SK-N-SH treated with all-trans-retinoic acid at 6 μM for 48 hours (cell line): ENCODE results near the gene UBAP1L.

ENCODE experiments used
- ATAC-seq: fragments of 200-7000 bp; cut with Tn5 transposase; 3 replicates; pipeline ENCODE4 v1.9.1; 2020; ENCODE audit warnings: mild to moderate bottlenecking, moderate library complexity
- ARNTL ChIP-seq: fragments of 450-650 bp; formaldehyde crosslinking; IDR thresholded peaks from 2 replicates; pipeline ENCODE4 v1.5.0; 2020; ENCODE audit warnings: low read depth, mild to moderate bottlenecking, moderate library complexity, borderline replicate concordance
- BACH2 ChIP-seq: fragments of 250-450 bp; sonication (Bioruptor Pico); IDR thresholded peaks from 2 replicates; pipeline ENCODE4 v1.9.0; 2021; ENCODE audit warnings: mild to moderate bottlenecking, borderline replicate concordance
- CREB5 ChIP-seq: fragments of 250-450 bp; sonication (Bioruptor Pico); IDR thresholded peaks from 2 replicates; pipeline ENCODE4 v1.5.1; 2020; ENCODE audit warnings: low read depth, mild to moderate bottlenecking, moderate library complexity
- CSRNP3 ChIP-seq: fragments of 250-450 bp; sonication (Bioruptor Pico); IDR thresholded peaks from 2 replicates; pipeline ENCODE4 v1.5.1; 2021; ENCODE audit warnings: mild to moderate bottlenecking, moderate library complexity
- ESRRG ChIP-seq: fragments of 250-450 bp; sonication (Bioruptor Pico); IDR thresholded peaks from 2 replicates; pipeline ENCODE4 v1.6.1; 2021; ENCODE audit warnings: mild to moderate bottlenecking
- GLIS3 ChIP-seq: fragments of 250-450 bp; sonication (Bioruptor Pico); IDR thresholded peaks from 2 replicates; pipeline ENCODE4 v1.5.0; 2020; ENCODE audit warnings: mild to moderate bottlenecking, moderate library complexity
- ISL1 ChIP-seq: fragments of 250-450 bp; sonication (Bioruptor Pico); IDR thresholded peaks from 2 replicates; pipeline ENCODE4 v2.1.2; 2022; ENCODE audit warnings: mild to moderate bottlenecking, moderate library complexity
- OSR1 ChIP-seq: fragments of 250-450 bp; sonication (Bioruptor Pico); IDR thresholded peaks from 2 replicates; pipeline ENCODE4 v1.8.0; 2022; ENCODE audit warnings: moderate library complexity, mild to moderate bottlenecking, inconsistent platforms
- PATZ1 ChIP-seq: fragments of 250-450 bp; sonication (Bioruptor Pico); IDR thresholded peaks from 2 replicates; pipeline ENCODE4 v1.8.0; 2020; ENCODE audit warnings: mild to moderate bottlenecking, moderate library complexity, borderline replicate concordance
- POU6F1 ChIP-seq: fragments of 250-450 bp; sonication (Bioruptor Pico); IDR thresholded peaks from 2 replicates; pipeline ENCODE4 v1.8.0; 2021; ENCODE audit warnings: low read depth, mild to moderate bottlenecking, moderate library complexity, borderline replicate concordance
- PPARA ChIP-seq: fragments of 250-450 bp; sonication (Bioruptor Pico); IDR thresholded peaks from 2 replicates; pipeline ENCODE4 v1.5.0; 2020; ENCODE audit warnings: mild to moderate bottlenecking, borderline replicate concordance
- RARB ChIP-seq: fragments of 250-450 bp; sonication (Bioruptor Pico); IDR thresholded peaks from 2 replicates; pipeline ENCODE4 v1.8.0; 2021; ENCODE audit warnings: mild to moderate bottlenecking, moderate library complexity
- SNAI2 ChIP-seq: fragments of 250-450 bp; sonication (Bioruptor Pico); IDR thresholded peaks from 2 replicates; pipeline ENCODE4 v1.5.0; 2020; ENCODE audit warnings: mild to moderate bottlenecking, moderate library complexity
- TOX ChIP-seq: fragments of 250-450 bp; sonication (Bioruptor Pico); IDR thresholded peaks from 2 replicates; pipeline ENCODE4 v1.8.0; 2021; ENCODE audit warnings: mild to moderate bottlenecking, moderate library complexity, borderline replicate concordance
- TSHZ2 ChIP-seq: fragments of 250-450 bp; sonication (Bioruptor Pico); IDR thresholded peaks from 2 replicates; pipeline ENCODE4 v1.5.0; 2020; ENCODE audit warnings: mild to moderate bottlenecking, moderate library complexity
- ZC3H10 ChIP-seq: fragments of 250-450 bp; sonication (Bioruptor Pico); IDR thresholded peaks from 2 replicates; pipeline ENCODE4 v1.5.1; 2021; ENCODE audit warnings: mild to moderate bottlenecking, moderate library complexity
- ZFP3 ChIP-seq: fragments of 250-450 bp; sonication (Bioruptor Pico); IDR thresholded peaks from 2 replicates; pipeline ENCODE4 v1.5.0; 2020; ENCODE audit warnings: mild to moderate bottlenecking, moderate library complexity
- ZFP30 ChIP-seq: fragments of 450-650 bp; formaldehyde crosslinking; IDR thresholded peaks from 2 replicates; pipeline ENCODE4 v1.5.0; 2022; ENCODE audit warnings: mild to moderate bottlenecking, moderate library complexity
- ZNF565 ChIP-seq: fragments of 450-650 bp; formaldehyde crosslinking; conservative IDR thresholded peaks from 2 replicates; pipeline ENCODE4 v1.5.0; 2020; ENCODE audit warnings: low read depth, mild to moderate bottlenecking, moderate library complexity
- ZNF70 ChIP-seq: fragments of 450-650 bp; formaldehyde crosslinking; IDR thresholded peaks from 2 replicates; pipeline ENCODE4 v1.5.0; 2020; ENCODE audit warnings: mild to moderate bottlenecking, moderate library complexity
- ZNF8 ChIP-seq: fragments of 450-650 bp; formaldehyde crosslinking; IDR thresholded peaks from 2 replicates; pipeline ENCODE4 v1.5.0; 2020; ENCODE audit warnings: mild to moderate bottlenecking, moderate library complexity

The UBAP1L gene

GRCh38 chr15:65060641-65061397 lies 54.2 kb downstream of the UBAP1L start:
- TF ChIP-seq SNAI2 (CRISPR knock-in tag) (no peak), ZC3H10 (no peak), ZFP3 (CRISPR knock-in tag) (no peak), ZNF8 (CRISPR knock-in tag) (no peak), ARNTL (CRISPR knock-in tag) (no peak), POU6F1 (no peak), GLIS3 (CRISPR knock-in tag) (no peak), CREB5 (no peak), RARB (CRISPR knock-in tag) (no peak), CSRNP3 (CRISPR knock-in tag) (no peak), PPARA (no peak), TSHZ2 (CRISPR knock-in tag) (no peak), ZFP30 (CRISPR knock-in tag) (no peak), ZNF565 (CRISPR knock-in tag) (no peak), OSR1 (CRISPR knock-in tag) (no peak), TOX (CRISPR knock-in tag) (no peak), ZNF70 (CRISPR knock-in tag) (no peak), ISL1 (CRISPR knock-in tag) (no peak), ESRRG (CRISPR knock-in tag) (no peak)

GRCh38 chr15:65059931-65060596 lies 54.9 kb downstream of the UBAP1L start:
- TF ChIP-seq OSR1 (CRISPR knock-in tag) (no peak), ZC3H10 (no peak), ZFP3 (CRISPR knock-in tag) (no peak), ZNF8 (CRISPR knock-in tag) (no peak), PATZ1 (CRISPR knock-in tag) (no peak), RARB (CRISPR knock-in tag) (no peak), PPARA (no peak), ARNTL (CRISPR knock-in tag) (no peak), POU6F1 (no peak), ISL1 (CRISPR knock-in tag) (no peak), ZNF565 (CRISPR knock-in tag) (no peak), BACH2 (CRISPR knock-in tag) (no peak), TOX (CRISPR knock-in tag) (no peak), ZNF70 (CRISPR knock-in tag) (no peak)
- TF ChIP-seq, all 23 proteins: peak for 0
- ATAC-seq: no peak

More at GRCh38 chr15:65060641-65061397, 54.2 kb downstream of the UBAP1L start:
- no peak for ATAC-seq
